GM18858 (cell line): Measurements from ENCODE around the gene MYH7B.

Source experiments
- ATAC-seq: cut with Tn5 transposase; IDR thresholded peaks from one replicate; pipeline ENCODE4 v1.9.1; 2021; ENCODE audit not compliant: unreplicated experiment

Gene MYH7B

DNA sequence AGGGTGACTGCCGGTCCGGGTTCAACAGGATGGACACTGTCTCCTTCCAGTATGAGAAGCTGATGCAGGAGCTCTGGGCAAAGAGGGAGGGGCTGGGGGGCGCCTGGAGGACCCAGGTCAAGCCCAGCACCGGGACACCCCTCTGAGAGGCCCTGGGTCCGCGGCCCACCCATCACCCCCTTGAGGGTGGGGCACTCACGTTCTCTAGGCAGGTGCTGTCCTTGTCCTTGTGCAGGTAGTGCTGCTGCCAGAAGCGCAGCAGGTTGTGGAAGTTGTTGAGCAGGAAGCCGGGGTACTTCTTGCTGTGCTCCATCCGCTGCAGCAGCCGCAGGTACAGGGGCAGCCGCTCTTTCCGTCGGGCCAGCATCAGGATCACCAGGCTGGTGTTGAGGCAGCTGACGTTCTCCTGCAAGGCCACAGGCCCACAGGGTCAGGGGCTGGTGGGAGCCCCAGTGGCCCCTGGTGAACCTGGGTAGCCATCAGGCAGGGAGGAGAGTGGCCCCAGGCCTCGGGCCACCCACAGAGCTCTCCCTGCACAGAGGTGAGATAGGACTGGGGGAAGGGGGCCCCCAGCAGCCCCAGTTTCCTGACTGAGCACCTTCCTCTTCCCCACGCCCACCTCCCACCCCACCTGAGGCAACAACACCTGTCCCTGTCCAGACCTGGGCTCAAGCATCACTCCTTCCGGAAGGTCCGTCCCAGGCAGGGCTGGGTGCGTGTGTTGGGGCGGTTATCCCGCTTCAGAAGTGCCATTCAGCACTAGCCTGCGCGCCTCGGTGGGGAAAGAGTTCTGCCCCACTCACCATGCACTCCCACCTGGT, 47.8 kb downstream of the MYH7B start:
- no peak for ATAC-seq

GRCh38 chr20:35004051-35004725, 48.5 kb downstream of the MYH7B start:
- no peak for ATAC-seq

DNA sequence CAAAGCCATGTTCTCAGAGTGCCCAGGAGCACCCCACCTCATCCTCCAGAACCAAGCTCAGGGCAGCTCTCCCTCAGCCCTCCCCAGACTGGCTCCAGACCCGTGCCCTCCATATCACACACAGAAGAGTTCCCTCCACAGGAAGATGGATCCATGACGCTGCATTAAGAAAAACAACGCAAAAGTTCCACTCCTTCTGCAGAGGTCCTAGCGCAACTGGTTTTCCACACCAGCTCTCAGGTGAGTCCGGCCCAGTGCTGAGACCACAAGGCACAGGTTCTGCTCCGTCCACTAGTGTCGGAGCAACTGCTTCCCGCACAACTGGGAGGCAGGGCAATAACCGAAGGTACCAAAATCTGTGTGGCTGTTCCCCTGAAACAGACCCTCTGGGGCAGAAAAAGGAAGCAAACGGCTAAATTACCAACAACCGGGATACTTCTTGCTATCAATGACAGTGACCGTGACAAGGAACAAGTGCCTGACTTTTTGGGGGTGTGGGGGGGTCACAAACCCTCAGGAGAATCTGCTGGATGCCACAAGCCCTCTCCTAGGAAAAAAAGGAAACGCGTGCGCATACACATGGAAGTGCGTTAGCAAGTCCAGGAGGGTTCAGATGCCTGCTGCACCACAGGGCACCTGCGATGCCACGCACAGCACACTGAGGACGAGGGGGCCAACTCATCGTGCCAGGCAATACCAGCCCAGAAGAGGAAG, 49.2 kb downstream of the MYH7B start:
- no peak for ATAC-seq
